DOHH2 (cell line): ENCODE measurements around the gene VWA3B.

ENCODE experiments used
- H3F3A ChIP-seq: fragments of 200-600 bp; sonication (generic), shearing (Covaris generic); 2 replicates; pipeline ENCODE4 v1.6.0; 2016; ENCODE audit warnings: antibody characterized with exemption, mild to moderate bottlenecking; ENCODE audit not compliant: control insufficient read depth, insufficient read depth
- H3K27ac ChIP-seq: fragments of 200-600 bp; sonication (generic); 2 replicates; pipeline ENCODE4 v1.5.1; 2014; ENCODE audit warnings: low read depth, mild to moderate bottlenecking, low read length, moderate library complexity
- H3K27me3 ChIP-seq: fragments of 200-600 bp; sonication (generic); 2 replicates; pipeline ENCODE4 v1.6.1; 2014; ENCODE audit warnings: mild to moderate bottlenecking, low read length, mixed read lengths; ENCODE audit not compliant: control insufficient read depth
- H3K36me3 ChIP-seq: fragments of 200-600 bp; sonication (generic); 2 replicates; pipeline ENCODE4 v1.6.1; 2014; ENCODE audit warnings: mild to moderate bottlenecking, low read length, moderate library complexity, mixed read lengths; ENCODE audit not compliant: control insufficient read depth
- H3K4me1 ChIP-seq: fragments of 200-600 bp; sonication (generic); 2 replicates; pipeline ENCODE4 v1.6.1; 2014; ENCODE audit warnings: mild to moderate bottlenecking, low read length, mixed read lengths; ENCODE audit not compliant: control insufficient read depth
- H3K4me2 ChIP-seq: fragments of 200-600 bp; sonication (generic); 2 replicates; pipeline ENCODE4 v1.6.0; 2014; ENCODE audit warnings: mild to moderate bottlenecking, low read length, moderate library complexity
- H3K4me3 ChIP-seq: fragments of 200-600 bp; sonication (generic); 2 replicates; pipeline ENCODE4 v1.5.1; 2014; ENCODE audit warnings: mild to moderate bottlenecking, low read length, mixed read lengths
- H3K79me2 ChIP-seq: fragments of 200-600 bp; sonication (generic); 2 replicates; pipeline ENCODE4 v1.6.1; 2014; ENCODE audit warnings: mild to moderate bottlenecking, low read length, mixed read lengths; ENCODE audit not compliant: control insufficient read depth
- H3K9me2 ChIP-seq: fragments of 200-600 bp; sonication (generic); replicated peaks from 2 replicates; pipeline ENCODE4 v1.6.1; 2014; ENCODE audit warnings: mild to moderate bottlenecking, low read length, mixed read lengths; ENCODE audit not compliant: control insufficient read depth
- H3K9me3 ChIP-seq: fragments of 200-600 bp; sonication (generic); 2 replicates; pipeline ENCODE4 v1.6.1; 2014; ENCODE audit warnings: antibody characterized with exemption, low read length, mixed read lengths; ENCODE audit not compliant: control insufficient read depth, insufficient read depth
- H4K20me1 ChIP-seq: fragments of 200-600 bp; sonication (generic); 2 replicates; pipeline ENCODE4 v1.6.0; 2014; ENCODE audit warnings: low read depth, mild to moderate bottlenecking, antibody characterized with exemption, low read length, moderate library complexity; ENCODE audit not compliant: control insufficient read depth, insufficient read depth
- EZH2phosphoT487 ChIP-seq: fragments of 200-600 bp; sonication (generic); IDR thresholded peaks from 2 replicates; pipeline ENCODE4 v1.6.1; 2017; ENCODE audit warnings: borderline replicate concordance, mild to moderate bottlenecking, antibody characterized with exemption, low read length, moderate library complexity, mixed read lengths
- TF ChIP-seq, protein P1 (sequence below): fragments of 200-600 bp; sonication (generic); IDR thresholded peaks from one replicate; pipeline ENCODE4 v1.5.1; 2014; ENCODE audit warnings: antibody characterized with exemption, mild to moderate bottlenecking, low read depth, low read length; ENCODE audit not compliant: poor library complexity, severe bottlenecking

Gene VWA3B

DNA sequence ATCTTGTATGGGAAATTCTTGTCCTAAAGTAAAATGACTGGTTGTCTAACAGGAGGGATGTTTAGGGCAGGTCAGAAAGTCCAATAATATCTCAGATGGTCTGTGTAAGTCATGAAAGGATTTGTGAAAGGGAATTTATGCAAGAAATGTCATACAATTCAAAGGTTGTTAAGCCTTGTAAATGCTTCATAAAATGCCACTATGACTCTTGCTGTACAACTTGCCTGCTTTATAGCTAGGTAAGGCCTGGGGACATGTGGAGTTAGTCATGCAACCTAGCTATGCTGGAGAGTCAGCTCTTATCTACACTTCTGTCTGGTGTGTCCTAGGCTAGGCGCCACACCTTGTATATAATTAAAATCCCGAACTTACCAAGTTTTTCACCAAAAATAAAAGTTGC lies 36.9 kb upstream of the VWA3B start:
- Histone ChIP-seq H3K4me1 (no peaks in the 10 kb centered on the region), H3K9me3 (peaks cover 7% of the 10 kb centered on the region; the same call in 1 of the 2 replicates), H3F3A (no peaks in the 10 kb centered on the region), H3K36me3 (no peaks in the 10 kb centered on the region), H3K79me2 (no peaks in the 10 kb centered on the region), H3K4me2 (no peak overlapping the region), H3K9me2 (no peaks in the 10 kb centered on the region), H3K4me3 (no peak overlapping the region), H4K20me1 (no peaks in the 10 kb centered on the region), H3K27ac (no peak overlapping the region), H3K27me3 (no peaks in the 10 kb centered on the region)
- TF ChIP-seq EZH2phosphoT487, result no peak
- TF ChIP-seq, protein P1, sequence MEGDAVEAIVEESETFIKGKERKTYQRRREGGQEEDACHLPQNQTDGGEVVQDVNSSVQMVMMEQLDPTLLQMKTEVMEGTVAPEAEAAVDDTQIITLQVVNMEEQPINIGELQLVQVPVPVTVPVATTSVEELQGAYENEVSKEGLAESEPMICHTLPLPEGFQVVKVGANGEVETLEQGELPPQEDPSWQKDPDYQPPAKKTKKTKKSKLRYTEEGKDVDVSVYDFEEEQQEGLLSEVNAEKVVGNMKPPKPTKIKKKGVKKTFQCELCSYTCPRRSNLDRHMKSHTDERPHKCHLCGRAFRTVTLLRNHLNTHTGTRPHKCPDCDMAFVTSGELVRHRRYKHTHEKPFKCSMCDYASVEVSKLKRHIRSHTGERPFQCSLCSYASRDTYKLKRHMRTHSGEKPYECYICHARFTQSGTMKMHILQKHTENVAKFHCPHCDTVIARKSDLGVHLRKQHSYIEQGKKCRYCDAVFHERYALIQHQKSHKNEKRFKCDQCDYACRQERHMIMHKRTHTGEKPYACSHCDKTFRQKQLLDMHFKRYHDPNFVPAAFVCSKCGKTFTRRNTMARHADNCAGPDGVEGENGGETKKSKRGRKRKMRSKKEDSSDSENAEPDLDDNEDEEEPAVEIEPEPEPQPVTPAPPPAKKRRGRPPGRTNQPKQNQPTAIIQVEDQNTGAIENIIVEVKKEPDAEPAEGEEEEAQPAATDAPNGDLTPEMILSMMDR, result no peak

- Histone ChIP-seq H3K9me2 (no peaks in the 10 kb centered on the region), H3F3A (no peaks in the 10 kb centered on the region), H3K9me3 (no peaks in the 10 kb centered on the region), H3K4me3 (no peak overlapping the region), H4K20me1 (no peaks in the 10 kb centered on the region), H3K36me3 (no peaks in the 10 kb centered on the region), H3K27me3 (no peaks in the 10 kb centered on the region), H3K4me2 (no peak overlapping the region), H3K4me1 (no peaks in the 10 kb centered on the region), H3K79me2 (no peaks in the 10 kb centered on the region), H3K27ac (no peak overlapping the region)
- no peak for TF ChIP-seq EZH2phosphoT487
- TF ChIP-seq, protein P1, result no peak
Measured at GRCh38 chr2:98058191-98058975, 28.6 kb upstream of the VWA3B start.

- Histone ChIP-seq H4K20me1 (no peaks in the 10 kb centered on the region), H3K79me2 (no peaks in the 10 kb centered on the region), H3K36me3 (no peaks in the 10 kb centered on the region), H3K4me1 (no peaks in the 10 kb centered on the region), H3K4me2 (no peak overlapping the region), H3K9me3 (no peaks in the 10 kb centered on the region), H3K9me2 (no peaks in the 10 kb centered on the region), H3F3A (no peaks in the 10 kb centered on the region), H3K4me3 (no peak overlapping the region), H3K27me3 (no peaks in the 10 kb centered on the region), H3K27ac (no peak overlapping the region)
- no peak for TF ChIP-seq EZH2phosphoT487
- TF ChIP-seq, protein P1, result no peak
Measured at GRCh38 chr2:98060277-98060676, 26.7 kb upstream of the VWA3B start.
